Endothelial cell of umbilical vein (primary cell): ENCODE measurements around the gene CILP2. TPM values are rescaled to one million over a fixed set of nuclear protein-coding genes. Genes with fewer than 3 reads are reported as not detected.

Experiments
- BruUV-seq: library from RNA; stranded (reverse); fragments of 400-500 nt; replicated peaks from 2 replicates; lab custom pipeline; 2021; lab: Mats Ljungman, UMichigan
- CTCF ChIA-PET: fragments of 300-600, 350-600 bp; sonication (Branson Sonifier 250); formaldehyde crosslinking; loops from one replicate; lab custom pipeline; 2021; ENCODE audit warnings: antibody characterized with exemption, inconsistent platforms; lab: Charles Lee
- POLR2A ChIA-PET: fragments of 300-600, 350-600 bp; sonication (Branson Sonifier 250); formaldehyde crosslinking; loops from one replicate; lab custom pipeline; 2021; ENCODE audit warnings: antibody characterized with exemption, inconsistent platforms; lab: Charles Lee
- DNase-seq: peaks from one replicate; pipeline ENCODE4 v3.0.0-alpha.2; 2011; ENCODE audit warnings: low read depth, low spot score
- FAIRE-seq: peaks from 2 replicates; lab custom pipeline; 2011; peaks lifted over from hg19 to GRCh38; lab: Jason Lieb, UNC
- H2AFZ ChIP-seq: 2 replicates; pipeline ENCODE4 v1.6.0; 2012; ENCODE audit warnings: low read depth, low read length, control low read depth, inconsistent platforms
- H3K27ac ChIP-seq: 2 replicates; pipeline ENCODE4 v1.5.1; 2011; ENCODE audit warnings: low read depth, mild to moderate bottlenecking, control low read depth, low read length, moderate library complexity; ENCODE audit not compliant: insufficient read depth
- H3K27me3 ChIP-seq, 2 experiments: 2 replicates each; pipeline versions ENCODE4 v1.6.0 to v1.6.1; 2011; ENCODE audit warnings: low read length in 2 of 2, mixed read lengths in 1 of 2; ENCODE audit not compliant: control insufficient read depth in 2 of 2, insufficient read depth in 2 of 2
- H3K36me3 ChIP-seq, 2 experiments: 2 replicates in 1 of 2; 3 replicates in 1 of 2; pipeline ENCODE4 v1.5.1; 2011; ENCODE audit warnings: low read length in 2 of 2, mild to moderate bottlenecking in 1 of 2, moderate library complexity in 1 of 2; ENCODE audit not compliant: control insufficient read depth in 2 of 2, insufficient read depth in 2 of 2; ENCODE audit errors: extremely low read depth in 1 of 2
- H3K4me1 ChIP-seq: 3 replicates; pipeline ENCODE4 v1.5.1; 2011; ENCODE audit warnings: mild to moderate bottlenecking, low read length; ENCODE audit not compliant: control insufficient read depth, insufficient read depth; ENCODE audit errors: extremely low read depth
- H3K4me2 ChIP-seq: 2 replicates; pipeline ENCODE4 v1.6.1; 2011; ENCODE audit warnings: low read length, control low read depth, mixed read lengths; ENCODE audit not compliant: insufficient read depth
- H3K4me3 ChIP-seq, 3 experiments: fragments of 200-600 bp in 1 of 3; sonication (generic), shearing (Covaris generic) in 1 of 3; replicated peaks in 1 of 3; 2 replicates each; pipeline ENCODE4 v1.5.1; 2011 to 2016; ENCODE audit warnings: control low read depth in 3 of 3, low read length in 3 of 3, mild to moderate bottlenecking in 2 of 3, inconsistent platforms in 1 of 3, low read depth in 1 of 3, moderate library complexity in 1 of 3; ENCODE audit not compliant: insufficient read depth in 1 of 3
- H3K79me2 ChIP-seq: 2 replicates; pipeline ENCODE4 v1.6.0; 2012; ENCODE audit warnings: low read length, inconsistent platforms; ENCODE audit not compliant: control insufficient read depth, insufficient read depth
- H3K9ac ChIP-seq: replicated peaks from 2 replicates; pipeline ENCODE3; 2011; ENCODE audit warnings: low read length, control low read depth; ENCODE audit not compliant: insufficient read depth; ENCODE audit errors: extremely low read depth
- H3K9me1 ChIP-seq: replicated peaks from 3 replicates; pipeline ENCODE4 v1.6.0; 2011; ENCODE audit warnings: mild to moderate bottlenecking, low read length; ENCODE audit not compliant: control insufficient read depth, insufficient read depth; ENCODE audit errors: extremely low read depth
- H3K9me3 ChIP-seq: replicated peaks from 2 replicates; pipeline ENCODE4 v1.5.1; 2012; ENCODE audit warnings: low read length, inconsistent platforms; ENCODE audit not compliant: control insufficient read depth, insufficient read depth
- H4K20me1 ChIP-seq: replicated peaks from 2 replicates; pipeline ENCODE3; 2011; ENCODE audit warnings: mild to moderate bottlenecking, low read length; ENCODE audit not compliant: control insufficient read depth, insufficient read depth; ENCODE audit errors: extremely low read depth
- CTCF ChIP-seq, 2 donors: IDR thresholded peaks; 1 replicate in 1 of 2; 2 replicates in 1 of 2; pipeline ENCODE4 v1.5.1; 2011; ENCODE audit warnings: low read length in 2 of 2, mild to moderate bottlenecking in 2 of 2, moderate library complexity in 2 of 2, control low read depth in 1 of 2, inconsistent platforms in 1 of 2, low read depth in 1 of 2; ENCODE audit not compliant: insufficient read depth in 1 of 2; ENCODE audit errors: extremely low read depth in 1 of 2
- EZH2 ChIP-seq: IDR thresholded peaks from 2 replicates; pipeline ENCODE4 v1.6.1; 2012; ENCODE audit warnings: borderline replicate concordance, low read depth, mild to moderate bottlenecking, moderate library complexity, low read length, inconsistent platforms; ENCODE audit not compliant: severe bottlenecking
- FOS ChIP-seq: IDR thresholded peaks from 2 replicates; pipeline ENCODE4 v1.6.1; 2011; ENCODE audit warnings: mild to moderate bottlenecking, low read length, moderate library complexity, borderline replicate concordance; ENCODE audit not compliant: insufficient read depth
- GATA2 ChIP-seq: IDR thresholded peaks from 2 replicates; pipeline ENCODE4 v1.7.0; 2011; ENCODE audit warnings: low read depth, mild to moderate bottlenecking, moderate library complexity, mixed read lengths, low read length; ENCODE audit not compliant: insufficient read length, insufficient read depth
- JUN ChIP-seq: IDR thresholded peaks from 2 replicates; pipeline ENCODE4 v1.6.1; 2011; ENCODE audit warnings: borderline replicate concordance, low read depth; ENCODE audit not compliant: insufficient read length, insufficient read depth
- MAX ChIP-seq: IDR thresholded peaks from 2 replicates; pipeline ENCODE4 v1.6.1; 2011; ENCODE audit not compliant: insufficient read depth, insufficient read length
- MYC ChIP-seq: IDR thresholded peaks from one replicate; pipeline ENCODE4 v1.6.1; 2011; ENCODE audit warnings: mild to moderate bottlenecking, low read depth, low read length
- POLR2A ChIP-seq: IDR thresholded peaks from 2 replicates; pipeline ENCODE4 v1.6.1; 2012; ENCODE audit warnings: low read depth, mild to moderate bottlenecking, control low read depth, low read length
- POLR2AphosphoS5 ChIP-seq: IDR thresholded peaks from 2 replicates; pipeline ENCODE4 v1.6.1; 2012; ENCODE audit warnings: low read depth, mild to moderate bottlenecking, control low read depth, low read length, moderate library complexity; ENCODE audit not compliant: insufficient read depth
- dilution Hi-C: fragments of 300-500 bp; cut with MboI; formaldehyde crosslinking; loops from one replicate; pipeline ENCODE4 v1.15.0; 2019; ENCODE audit warnings: low sequenced_read_pairs; ENCODE audit not compliant: extremely low pct_ligation_motif_present
- intact Hi-C: fragments of 100-400 bp; cut with micrococcal nuclease; formaldehyde crosslinking; loops from one replicate; pipeline ENCODE4 v1.10.0; 2022
- polyA plus RNA-seq, 4 experiments: library from polyadenylated mRNA; depleted of rRNA in 3 of 4; stranded (reverse) in 3 of 4; unstranded in 1 of 4; fragments of >200 nt; gene quantifications; 2 replicates each; pipeline versions ENCODE4 v1.2.1 to v1.2.3, GENCODE V29; 2011 to 2012; ENCODE audit warnings: missing spikeins in 1 of 4
- total RNA-seq: library from RNA; stranded (reverse); gene quantifications from 2 replicates; pipeline ENCODE4 v1.2.3, GENCODE V29; 2021

Gene CILP2
- total and polyA plus RNA-seq, 2 donors (not counting 3 experiments of a cell fraction or from before 2014, with no cell fraction given), result 0.01 TPM; not detected in 1

- Histone ChIP-seq H3K9ac (no peak overlapping the region), H3K4me3 (no peak overlapping the region), H3K27me3 (no peaks in the 10 kb centered on the region), H3K36me3 (no peaks in the 10 kb centered on the region), H3K4me1 (no peaks in the 10 kb centered on the region), H2AFZ (no peak overlapping the region), H3K9me1 (no peaks in the 10 kb centered on the region), H3K27ac (no peak overlapping the region), H3K4me2 (no peak overlapping the region), H3K9me3 (no peaks in the 10 kb centered on the region), H3K79me2 (no peaks in the 10 kb centered on the region), H4K20me1 (no peaks in the 10 kb centered on the region)
- FAIRE-seq (no peak), DNase-seq (no peak)
- CTCF ChIA-PET, result no interaction called here
- POLR2A ChIA-PET, result no interaction called here
- no TSS peak for BruUV-seq
- dilution Hi-C loops, result no loop called here
- intact Hi-C loops, result no loop called here
- TF ChIP-seq CTCF (IDR thresholded peaks at IDR 0.05; ENCODE audit: extremely low read depth in 1 of 2, insufficient read depth in 1 of 2, low read depth in 1 of 2, low read length in 2 of 2) (no peak), MAX (no peak), POLR2AphosphoS5 (no peak), MYC (no peak), POLR2A (no peak), FOS (no peak), JUN (no peak), GATA2 (no peak), EZH2 (no peak)
Measured at GRCh38 chr19:19588546-19588945, 50.5 kb downstream of the CILP2 start.
